Progenitor cell of endocrine pancreas (in vitro differentiated cells): ENCODE measurements around the gene TIGD4. TPM values are rescaled to one million over a fixed set of nuclear protein-coding genes. Genes with fewer than 3 reads are reported as not detected.

Source experiments
- DNase-seq: peaks from one replicate; pipeline ENCODE4 v3.0.0; 2021; ENCODE audit warnings: low spot score; ENCODE audit not compliant: unreplicated experiment
- H3K27ac Mint-ChIP-seq: 2 replicates; pipeline ENCODE4 v1.8.0; 2021; ENCODE audit warnings: mild to moderate bottlenecking, moderate library complexity, mixed read lengths
- H3K27me3 Mint-ChIP-seq: 2 replicates; pipeline ENCODE4 v1.8.0; 2021; ENCODE audit warnings: mixed read lengths
- H3K36me3 Mint-ChIP-seq: 2 replicates; pipeline ENCODE4 v1.8.0; 2022; ENCODE audit warnings: mixed read lengths; ENCODE audit not compliant: insufficient read depth
- H3K4me1 Mint-ChIP-seq: 2 replicates; pipeline ENCODE4 v1.8.0; 2021; ENCODE audit warnings: low read depth, mixed read lengths
- H3K4me3 Mint-ChIP-seq: 2 replicates; pipeline ENCODE4 v1.8.0; 2021; ENCODE audit warnings: low read depth, mild to moderate bottlenecking, moderate library complexity, mixed read lengths
- H3K9me3 Mint-ChIP-seq: 2 replicates; pipeline ENCODE4 v1.8.0; 2021; ENCODE audit warnings: low read depth, mixed read lengths
- long read RNA-seq: library from polyadenylated mRNA; unstranded; transcript quantifications from one replicate; pipeline ENCODE4 v2.0.0, GENCODE V29; 2020
- total RNA-seq: library from RNA; stranded (reverse); gene quantifications from 2 replicates; pipeline ENCODE4 v1.2.1, GENCODE V29; 2021
- TF ChIP-seq, protein P1 (sequence below): fragments of 200-600 bp; sonication (generic); IDR thresholded peaks from one replicate; pipeline ENCODE4 v1.5.0; 2021; ENCODE audit warnings: antibody characterized with exemption, mild to moderate bottlenecking; ENCODE audit not compliant: unreplicated experiment

TIGD4 gene
- total RNA-seq = 2.5 and 3.3 TPM in 2 replicates
- long read RNA-seq, partial matches to known transcripts = 0 of 5 reads
- long read RNA-seq, other reads (novel, unspliced or antisense) = 1 of 5 reads

DNA sequence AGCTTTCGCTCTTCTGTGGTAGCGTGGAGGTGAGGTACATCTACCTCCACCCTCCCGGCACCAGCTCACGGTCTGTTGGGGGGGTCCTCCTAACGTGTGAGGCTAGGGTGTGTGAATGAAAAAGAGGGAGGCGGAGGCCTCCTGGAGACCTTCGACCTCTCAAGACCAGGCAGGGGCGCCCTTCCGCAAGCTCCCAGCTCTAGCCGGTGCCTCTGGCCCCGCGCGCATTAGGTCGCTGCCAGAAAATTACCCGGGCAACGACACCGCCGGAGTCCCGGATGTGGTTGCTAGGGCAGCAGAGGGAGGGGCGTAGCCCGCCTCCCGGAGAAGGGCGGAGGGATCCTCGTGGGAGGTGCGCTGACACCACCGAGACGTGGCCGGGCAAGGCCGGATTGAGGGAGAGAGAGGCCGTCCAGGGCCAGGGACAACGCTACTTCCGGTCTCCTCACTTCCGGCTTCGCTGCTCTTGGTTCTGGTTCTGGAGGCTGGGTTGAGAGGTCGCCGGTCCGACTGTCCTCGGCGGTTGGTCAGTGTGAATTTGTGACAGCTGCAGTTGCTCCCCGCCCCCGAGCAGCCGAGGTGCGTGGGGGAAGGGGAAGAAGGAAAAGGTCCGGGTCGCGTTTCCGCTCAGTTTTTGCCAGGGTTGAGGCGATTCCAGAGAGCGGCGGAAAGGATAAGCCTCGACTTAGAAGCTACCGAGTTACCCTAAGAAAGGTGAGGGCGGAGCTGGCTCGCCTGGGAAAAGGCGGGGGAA, at the start of gene TIGD4, which contains the start of gene ARFIP1:
Gene TIGD4, minus strand, starts transcription at position 218 of the 754 bp plus-strand sequence. CDS start 8,726 bp downstream, outside the sequence.
Gene ARFIP1, plus strand, starts transcription at position 442 of the 754 bp plus-strand sequence. CDS start 49,680 bp downstream, outside the sequence.
- Mint-ChIP-seq H3K4me3 (peak within 1 kb of the TSS; percentile 100), H3K27ac (peak within 1 kb of the TSS; percentile 100), H3K27me3 (no peaks in the 10 kb centered on the region), H3K9me3 (no peaks in the 10 kb centered on the region), H3K4me1 (peaks cover 35% of the 10 kb centered on the region), H3K36me3 (no peaks in the 10 kb centered on the region)
- TF ChIP-seq, protein P1, sequence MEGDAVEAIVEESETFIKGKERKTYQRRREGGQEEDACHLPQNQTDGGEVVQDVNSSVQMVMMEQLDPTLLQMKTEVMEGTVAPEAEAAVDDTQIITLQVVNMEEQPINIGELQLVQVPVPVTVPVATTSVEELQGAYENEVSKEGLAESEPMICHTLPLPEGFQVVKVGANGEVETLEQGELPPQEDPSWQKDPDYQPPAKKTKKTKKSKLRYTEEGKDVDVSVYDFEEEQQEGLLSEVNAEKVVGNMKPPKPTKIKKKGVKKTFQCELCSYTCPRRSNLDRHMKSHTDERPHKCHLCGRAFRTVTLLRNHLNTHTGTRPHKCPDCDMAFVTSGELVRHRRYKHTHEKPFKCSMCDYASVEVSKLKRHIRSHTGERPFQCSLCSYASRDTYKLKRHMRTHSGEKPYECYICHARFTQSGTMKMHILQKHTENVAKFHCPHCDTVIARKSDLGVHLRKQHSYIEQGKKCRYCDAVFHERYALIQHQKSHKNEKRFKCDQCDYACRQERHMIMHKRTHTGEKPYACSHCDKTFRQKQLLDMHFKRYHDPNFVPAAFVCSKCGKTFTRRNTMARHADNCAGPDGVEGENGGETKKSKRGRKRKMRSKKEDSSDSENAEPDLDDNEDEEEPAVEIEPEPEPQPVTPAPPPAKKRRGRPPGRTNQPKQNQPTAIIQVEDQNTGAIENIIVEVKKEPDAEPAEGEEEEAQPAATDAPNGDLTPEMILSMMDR = peak; percentile 44
- DNase-seq = peak; percentile 96

DNA sequence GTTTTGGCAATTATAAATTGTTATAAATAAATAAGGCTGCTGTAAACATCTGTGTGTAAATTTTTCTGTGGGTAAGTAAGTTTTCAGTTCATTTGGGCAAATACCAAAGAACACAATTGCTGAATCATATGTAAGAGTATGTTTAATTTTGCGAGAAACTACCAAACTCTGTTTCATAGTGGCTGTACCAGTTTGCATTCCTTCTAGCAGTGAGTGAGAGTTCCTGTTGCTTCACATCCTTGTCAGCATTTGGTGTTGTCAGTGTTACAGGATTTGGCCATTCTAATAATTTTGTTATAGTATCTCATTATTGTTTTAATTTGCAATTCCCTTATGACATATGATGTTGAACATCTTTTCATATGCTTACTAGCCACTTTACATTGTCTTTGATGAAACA, 48.6 kb upstream of the TIGD4 start:
- Mint-ChIP-seq H3K36me3 (peaks cover 39% of the 10 kb centered on the region), H3K4me3 (no peak overlapping the region), H3K27me3 (no peaks in the 10 kb centered on the region), H3K9me3 (peaks cover 32% of the 10 kb centered on the region), H3K27ac (no peak overlapping the region), H3K4me1 (no peaks in the 10 kb centered on the region)
- no peak for DNase-seq
- TF ChIP-seq, protein P1 = no peak

DNA sequence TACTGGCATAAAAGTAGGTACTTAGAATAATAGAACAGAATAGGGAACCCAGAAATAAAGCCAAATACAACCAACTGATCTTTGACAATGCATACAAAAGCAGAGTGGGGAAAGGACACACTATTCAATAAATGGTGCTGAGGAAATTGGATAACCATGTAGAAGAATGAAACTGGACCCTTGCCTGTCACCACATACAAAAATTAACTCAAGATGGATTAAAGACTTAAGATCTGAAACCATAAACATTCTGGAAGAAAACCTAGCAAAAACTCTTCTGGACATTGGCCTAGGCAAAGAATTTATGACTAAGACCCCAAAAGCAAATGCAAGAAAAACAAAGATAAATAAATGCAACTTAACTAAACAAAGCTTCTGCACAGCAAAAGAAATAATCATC, 45.8 kb upstream of the TIGD4 start:
- no peaks in the 10 kb centered on the region for H3K4me1 Mint-ChIP-seq

DNA sequence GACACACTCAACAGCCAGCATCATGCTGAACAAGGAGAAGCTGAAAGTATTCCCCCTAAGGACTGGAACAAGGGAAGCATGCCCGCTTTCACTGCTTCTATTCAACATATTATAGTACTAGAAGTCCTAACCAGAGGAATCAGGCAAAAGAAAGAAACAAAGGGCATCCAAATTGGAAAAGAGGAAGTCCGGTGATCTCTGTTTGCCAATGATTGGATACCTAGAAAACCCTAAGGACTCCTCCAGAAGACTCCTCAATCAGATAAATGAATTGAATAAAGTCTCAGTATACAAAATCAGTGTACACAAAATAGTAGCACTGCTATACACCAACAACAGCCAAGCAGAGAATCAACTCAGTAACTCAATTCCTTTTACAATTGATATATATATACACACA, 45.0 kb upstream of the TIGD4 start:
- Mint-ChIP-seq H3K36me3 (peaks cover 39% of the 10 kb centered on the region), H3K4me3 (no peak overlapping the region), H3K9me3 (peaks cover 54% of the 10 kb centered on the region), H3K27me3 (no peaks in the 10 kb centered on the region), H3K4me1 (no peaks in the 10 kb centered on the region), H3K27ac (no peak overlapping the region)
- TF ChIP-seq, protein P1 = no peak
- no peak for DNase-seq

More for the DNA sequence above, 45.8 kb upstream of the TIGD4 start:
- H3K36me3 Mint-ChIP-seq = peaks cover 34% of the 10 kb centered on the region
- H3K27ac Mint-ChIP-seq = no peak overlapping the region
- no peaks in the 10 kb centered on the region for H3K27me3 Mint-ChIP-seq
- H3K9me3 Mint-ChIP-seq = peaks cover 53% of the 10 kb centered on the region
- DNase-seq = no peak
- TF ChIP-seq, protein P1 = no peak
- no peak overlapping the region for H3K4me3 Mint-ChIP-seq

DNA sequence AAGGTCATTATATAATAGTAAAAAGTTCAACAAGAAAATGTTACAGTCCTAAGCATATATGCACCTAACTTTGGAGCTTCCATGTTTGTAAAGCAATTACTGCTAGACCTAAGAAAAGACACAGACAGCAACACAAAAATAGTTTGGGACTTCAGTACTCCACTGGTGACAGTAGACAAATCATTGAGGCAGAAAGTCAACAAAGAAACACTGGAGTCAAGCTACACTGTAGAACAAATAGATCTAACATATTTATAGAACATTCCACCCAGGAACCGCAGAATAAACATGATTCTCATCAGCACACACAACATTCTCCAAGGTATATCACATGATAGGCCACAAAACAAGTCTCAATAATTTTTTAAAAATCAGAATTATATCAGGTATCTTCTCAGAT, 42.8 kb upstream of the TIGD4 start:
- TF ChIP-seq, protein P1 = no peak
- Mint-ChIP-seq H3K27ac (no peak overlapping the region), H3K36me3 (peaks cover 31% of the 10 kb centered on the region), H3K27me3 (no peaks in the 10 kb centered on the region), H3K9me3 (peaks cover 48% of the 10 kb centered on the region), H3K4me1 (no peaks in the 10 kb centered on the region), H3K4me3 (no peak overlapping the region)
- DNase-seq = no peak
